ENCODE results near the gene P4HB. TPM values are rescaled to one million over a fixed set of nuclear protein-coding genes. Genes with fewer than 3 reads are reported as not detected.

The P4HB gene
- total RNA-seq, 1 experiment from 2014 or later: 777 TPM

GRCh38 chr17:81898029-81898866, 37.9 kb upstream of the P4HB start:
- no peaks in the 10 kb centered on the region for H3K4me1 Mint-ChIP-seq (ENCODE audit: low read depth, unreplicated experiment)
- H3K27ac Mint-ChIP-seq (ENCODE audit: unreplicated experiment): no peak overlapping the region
- DNase-seq: no peak
- CTCF ChIA-PET: no interaction called here
- peaks cover 55% of the 10 kb centered on the region for H3K36me3 Mint-ChIP-seq (ENCODE audit: insufficient read depth, unreplicated experiment)
- H3K27me3 Mint-ChIP-seq (ENCODE audit: unreplicated experiment): peaks cover 16% of the 10 kb centered on the region
- intact Hi-C loops (cut with micrococcal nuclease; ENCODE audit: unreplicated experiment): no loop called here
- H3K9me3 Mint-ChIP-seq (ENCODE audit: low read depth, unreplicated experiment): no peaks in the 10 kb centered on the region
- TF ChIP-seq CTCF (IDR thresholded peaks at IDR 0.05; ENCODE audit: unreplicated experiment): no peak
- no peak overlapping the region for H3K4me3 Mint-ChIP-seq (ENCODE audit: low read depth, unreplicated experiment)
- BruUV-seq (replicated peaks): no TSS peak

- Mint-ChIP-seq H3K27me3 (ENCODE audit: unreplicated experiment) (peaks cover 2% of the 10 kb centered on the region), H3K36me3 (ENCODE audit: insufficient read depth, unreplicated experiment) (peaks cover 62% of the 10 kb centered on the region), H3K4me3 (ENCODE audit: low read depth, unreplicated experiment) (no peak overlapping the region), H3K4me1 (ENCODE audit: low read depth, unreplicated experiment) (no peaks in the 10 kb centered on the region), H3K27ac (ENCODE audit: unreplicated experiment) (no peak overlapping the region), H3K9me3 (ENCODE audit: low read depth, unreplicated experiment) (no peaks in the 10 kb centered on the region)
- intact Hi-C loops (cut with micrococcal nuclease; ENCODE audit: unreplicated experiment): no loop called here
- TF ChIP-seq CTCF (IDR thresholded peaks at IDR 0.05; ENCODE audit: unreplicated experiment): no peak
- no peak for DNase-seq
- CTCF ChIA-PET: no interaction called here
- BruUV-seq (replicated peaks): no TSS peak
Observed at GRCh38 chr17:81895400-81895799, 35.1 kb upstream of the P4HB start.

GRCh38 chr17:81891303-81891552, 30.9 kb upstream of the P4HB start:
- Mint-ChIP-seq H3K27me3 (ENCODE audit: unreplicated experiment) (no peaks in the 10 kb centered on the region), H3K27ac (ENCODE audit: unreplicated experiment) (peak overlapping the region; percentile 93), H3K36me3 (ENCODE audit: insufficient read depth, unreplicated experiment) (peaks cover 90% of the 10 kb centered on the region), H3K4me3 (ENCODE audit: low read depth, unreplicated experiment) (peak overlapping the region; percentile 92), H3K4me1 (ENCODE audit: low read depth, unreplicated experiment) (no peaks in the 10 kb centered on the region), H3K9me3 (ENCODE audit: low read depth, unreplicated experiment) (no peaks in the 10 kb centered on the region)
- TF ChIP-seq CTCF (IDR thresholded peaks at IDR 0.05; ENCODE audit: unreplicated experiment): no peak
- no TSS peak for BruUV-seq (replicated peaks)
- DNase-seq: no peak
- CTCF ChIA-PET: no interaction called here
- intact Hi-C loops (cut with micrococcal nuclease; ENCODE audit: unreplicated experiment): no loop called here

GRCh38 chr17:81890447-81891302, 30.3 kb upstream of the P4HB start:
- Mint-ChIP-seq H3K27ac (ENCODE audit: unreplicated experiment) (peak overlapping the region; percentile 93), H3K36me3 (ENCODE audit: insufficient read depth, unreplicated experiment) (peaks cover 91% of the 10 kb centered on the region), H3K4me1 (ENCODE audit: low read depth, unreplicated experiment) (no peaks in the 10 kb centered on the region), H3K4me3 (ENCODE audit: low read depth, unreplicated experiment) (peak overlapping the region; percentile 92), H3K9me3 (ENCODE audit: low read depth, unreplicated experiment) (no peaks in the 10 kb centered on the region), H3K27me3 (ENCODE audit: unreplicated experiment) (no peaks in the 10 kb centered on the region)
- no TSS peak for BruUV-seq (replicated peaks)
- CTCF ChIA-PET: no interaction called here
- TF ChIP-seq CTCF (IDR thresholded peaks at IDR 0.05; ENCODE audit: unreplicated experiment): no peak
- intact Hi-C loops (cut with micrococcal nuclease; ENCODE audit: unreplicated experiment): no loop called here
- DNase-seq: no peak
